Activated naive CD4-positive, alpha-beta T cell treated with anti-CD3 and anti-CD28 coated beads, Interleukin-2, amount 50 U/mL, for 72 hours (primary cell): ENCODE results near the gene PIAS4. TPM values are rescaled to one million over a fixed set of nuclear protein-coding genes. Genes with fewer than 3 reads are reported as not detected.

Source experiments
- ATAC-seq, 2 donors: fragments of 150-1000 bp; cut with Tn5 transposase; 2 replicates each; pipeline ENCODE4 v1.10.0; 2021; ENCODE audit warnings: mild to moderate bottlenecking in 2 of 2, moderate library complexity in 2 of 2
- DNase-seq, 2 donors: peaks; one replicate each; pipeline ENCODE4 v3.0.0; 2021 to 2022; ENCODE audit warnings: low spot score in 2 of 2
- H3K27ac Mint-ChIP-seq, 2 donors: one replicate each; pipeline ENCODE4 v1.8.0; 2022; ENCODE audit warnings: mild to moderate bottlenecking in 2 of 2, mixed read lengths in 2 of 2
- H3K36me3 Mint-ChIP-seq, 2 donors: one replicate each; pipeline ENCODE4 v1.8.0; 2022; ENCODE audit warnings: mixed read lengths in 2 of 2
- H3K9me3 Mint-ChIP-seq, 2 donors: one replicate each; pipeline ENCODE4 v1.8.0; 2022; ENCODE audit warnings: mixed read lengths in 2 of 2
- total RNA-seq, 2 donors: library from RNA; stranded (reverse); gene quantifications; one replicate each; pipeline ENCODE4 v1.2.3, GENCODE V29; 2022

The PIAS4 gene
- total RNA-seq, 2 donors from 2014 or later = 28.0 to 30.6 TPM

- peak overlapping the region in 1 of 2 donors; percentile 25 for H3K27ac Mint-ChIP-seq
- no peaks in the 10 kb centered on the region for H3K9me3 Mint-ChIP-seq
- H3K36me3 Mint-ChIP-seq = no peaks in the 10 kb centered on the region
- ATAC-seq = peak; percentile 19 to 27
- no peak for DNase-seq
Observed at GRCh38 chr19:4042064-4042730, 34.7 kb downstream of the PIAS4 start.

- H3K36me3 Mint-ChIP-seq = no peaks in the 10 kb centered on the region
- no peak for DNase-seq
- peak overlapping the region in 1 of 2 donors; percentile 25 for H3K27ac Mint-ChIP-seq
- H3K9me3 Mint-ChIP-seq = no peaks in the 10 kb centered on the region
- ATAC-seq = peak in 1 of 2 donors; percentile 17
Observed at GRCh38 chr19:4042731-4043082, 35.2 kb downstream of the PIAS4 start.

GRCh38 chr19:4043401-4043800 lies 35.9 kb downstream of the PIAS4 start:
- Mint-ChIP-seq H3K27ac (no peak overlapping the region), H3K9me3 (no peaks in the 10 kb centered on the region), H3K36me3 (no peaks in the 10 kb centered on the region)
- ATAC-seq (no peak), DNase-seq (no peak)

DNA sequence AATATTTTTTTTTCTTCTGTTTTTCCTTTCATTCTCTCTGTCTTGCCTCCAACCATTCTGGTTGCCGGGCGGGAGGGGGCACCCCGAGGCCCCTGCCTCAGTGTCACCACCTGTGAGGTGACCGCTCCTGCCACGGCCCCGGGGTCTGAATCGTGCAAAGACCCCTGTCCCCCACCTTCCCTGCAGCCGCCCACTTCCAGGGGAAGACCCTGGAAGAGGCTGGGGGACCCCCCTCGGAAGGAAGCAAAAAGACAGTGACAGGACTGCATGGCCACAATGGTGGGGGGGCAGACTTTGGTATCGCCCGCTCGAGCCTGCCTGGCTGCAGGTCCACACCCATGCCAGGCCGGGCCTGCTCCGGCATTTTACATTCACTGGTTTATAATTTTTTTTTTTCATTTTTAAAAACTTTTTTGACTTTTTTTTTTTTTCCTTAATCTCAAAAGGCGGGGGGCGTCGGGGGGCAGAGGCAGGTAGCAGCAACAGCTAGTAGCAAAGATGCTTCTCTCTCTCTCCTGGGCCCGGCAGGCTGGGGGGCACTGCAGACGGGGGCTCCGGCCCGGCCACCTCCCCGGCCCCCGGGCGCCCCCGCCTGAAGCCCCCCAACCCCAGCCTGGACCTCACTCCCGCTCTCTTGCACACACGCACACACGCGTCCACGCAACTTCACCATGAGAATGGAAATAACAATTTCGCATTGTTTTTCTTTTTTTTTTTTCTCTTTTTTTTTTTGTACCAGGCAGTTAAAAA lies 36.6 kb downstream of the PIAS4 start:
- ATAC-seq (no peak), DNase-seq (no peak)
- H3K36me3 Mint-ChIP-seq = no peaks in the 10 kb centered on the region
- H3K9me3 Mint-ChIP-seq = no peaks in the 10 kb centered on the region
- H3K27ac Mint-ChIP-seq = no peak overlapping the region

GRCh38 chr19:4044990-4045465 lies 37.5 kb downstream of the PIAS4 start:
- no peak for ATAC-seq
- H3K27ac Mint-ChIP-seq = no peak overlapping the region
- H3K9me3 Mint-ChIP-seq = no peaks in the 10 kb centered on the region
- no peak for DNase-seq
- no peaks in the 10 kb centered on the region for H3K36me3 Mint-ChIP-seq

GRCh38 chr19:4045597-4046361 lies 38.2 kb downstream of the PIAS4 start:
- Mint-ChIP-seq H3K9me3 (no peaks in the 10 kb centered on the region), H3K27ac (no peak overlapping the region), H3K36me3 (peaks cover 0 to 4% of the 10 kb centered on the region in 2 donors)
- ATAC-seq (no peak), DNase-seq (no peak)

DNA sequence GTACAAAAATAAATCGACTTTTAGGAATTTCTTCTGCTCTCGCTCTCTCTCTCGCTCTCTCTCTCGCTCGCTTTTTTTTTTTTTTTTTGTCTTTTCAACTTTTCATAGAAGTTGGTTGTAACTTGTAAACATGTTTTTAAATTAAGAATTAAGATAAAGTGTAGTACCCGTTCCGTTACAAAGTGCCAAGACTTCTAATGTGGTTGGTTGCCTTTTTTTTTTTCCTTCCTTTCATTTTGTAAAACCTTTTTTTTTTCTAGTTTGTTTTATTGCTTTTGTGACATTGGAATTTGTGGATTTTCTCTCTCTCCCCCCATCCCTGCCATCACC lies 38.8 kb downstream of the PIAS4 start:
- DNase-seq = no peak
- no peaks in the 10 kb centered on the region for H3K9me3 Mint-ChIP-seq

DNA sequence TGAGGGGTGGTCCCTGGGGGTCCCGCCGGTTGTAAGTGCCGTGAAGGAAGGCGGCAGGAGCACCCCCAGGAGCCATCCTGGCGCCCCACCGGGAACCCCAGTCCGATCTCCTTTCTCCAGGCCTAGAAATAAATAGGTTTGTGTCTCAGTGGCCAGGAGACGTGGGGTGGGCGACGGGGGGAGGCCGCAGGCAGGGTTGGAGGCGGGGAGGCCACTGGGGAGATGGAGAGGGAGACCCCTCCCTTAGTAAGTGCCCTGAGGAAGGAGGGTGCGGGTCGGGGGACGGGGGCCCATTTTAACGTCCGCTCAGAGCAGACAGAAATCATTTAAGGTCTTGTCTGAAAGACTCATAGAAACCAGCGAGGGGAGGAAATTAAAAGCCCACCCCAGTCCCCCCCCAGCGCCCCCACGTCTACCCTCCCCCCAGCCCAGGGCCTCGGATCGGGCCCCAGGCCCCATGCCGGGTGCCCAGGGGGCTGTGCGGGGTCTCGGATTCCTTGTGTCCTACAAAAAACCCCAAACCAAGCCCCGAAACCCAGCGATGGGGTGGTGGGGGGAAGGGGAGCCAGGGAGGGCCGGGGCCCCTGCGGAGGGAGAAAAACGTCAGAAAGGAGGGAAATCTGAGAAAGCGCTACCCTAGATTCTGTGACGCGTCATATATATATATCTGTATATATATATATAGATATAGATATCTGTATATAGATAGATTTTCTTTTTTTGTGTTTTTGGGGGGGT lies 39.6 kb downstream of the PIAS4 start:
- ATAC-seq = no peak
- Mint-ChIP-seq H3K27ac (no peak overlapping the region), H3K9me3 (no peaks in the 10 kb centered on the region), H3K36me3 (peaks cover 4 to 11% of the 10 kb centered on the region in 2 donors)
- no peak for DNase-seq

More for the DNA sequence above, 38.8 kb downstream of the PIAS4 start:
- H3K27ac Mint-ChIP-seq = peak overlapping the region in 1 of 2 donors; percentile 81
- peaks cover 2 to 9% of the 10 kb centered on the region in 2 donors for H3K36me3 Mint-ChIP-seq
- ATAC-seq = no peak

DNA sequence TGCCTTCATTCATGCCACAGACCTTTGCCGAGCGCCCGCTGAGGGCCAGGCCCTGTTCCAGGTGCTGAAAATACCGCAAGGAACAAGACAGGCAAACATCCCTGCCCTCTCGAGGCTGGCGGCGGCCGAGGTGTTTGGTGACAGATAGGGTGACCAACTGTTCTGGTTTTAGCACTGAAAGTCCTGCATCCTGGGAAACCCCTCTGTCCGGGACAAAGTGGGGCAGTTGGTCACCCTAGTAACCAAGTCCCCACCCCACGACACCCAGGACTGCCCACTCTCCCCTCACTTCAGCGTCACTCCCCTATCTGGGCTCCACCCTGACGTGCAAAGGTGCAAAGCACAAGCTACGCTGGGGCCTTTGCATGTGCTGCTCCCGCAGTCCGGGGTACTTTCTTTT lies 41.9 kb downstream of the PIAS4 start:
- peak overlapping the region in 1 of 2 donors; percentile 83 for H3K27ac Mint-ChIP-seq

DNA sequence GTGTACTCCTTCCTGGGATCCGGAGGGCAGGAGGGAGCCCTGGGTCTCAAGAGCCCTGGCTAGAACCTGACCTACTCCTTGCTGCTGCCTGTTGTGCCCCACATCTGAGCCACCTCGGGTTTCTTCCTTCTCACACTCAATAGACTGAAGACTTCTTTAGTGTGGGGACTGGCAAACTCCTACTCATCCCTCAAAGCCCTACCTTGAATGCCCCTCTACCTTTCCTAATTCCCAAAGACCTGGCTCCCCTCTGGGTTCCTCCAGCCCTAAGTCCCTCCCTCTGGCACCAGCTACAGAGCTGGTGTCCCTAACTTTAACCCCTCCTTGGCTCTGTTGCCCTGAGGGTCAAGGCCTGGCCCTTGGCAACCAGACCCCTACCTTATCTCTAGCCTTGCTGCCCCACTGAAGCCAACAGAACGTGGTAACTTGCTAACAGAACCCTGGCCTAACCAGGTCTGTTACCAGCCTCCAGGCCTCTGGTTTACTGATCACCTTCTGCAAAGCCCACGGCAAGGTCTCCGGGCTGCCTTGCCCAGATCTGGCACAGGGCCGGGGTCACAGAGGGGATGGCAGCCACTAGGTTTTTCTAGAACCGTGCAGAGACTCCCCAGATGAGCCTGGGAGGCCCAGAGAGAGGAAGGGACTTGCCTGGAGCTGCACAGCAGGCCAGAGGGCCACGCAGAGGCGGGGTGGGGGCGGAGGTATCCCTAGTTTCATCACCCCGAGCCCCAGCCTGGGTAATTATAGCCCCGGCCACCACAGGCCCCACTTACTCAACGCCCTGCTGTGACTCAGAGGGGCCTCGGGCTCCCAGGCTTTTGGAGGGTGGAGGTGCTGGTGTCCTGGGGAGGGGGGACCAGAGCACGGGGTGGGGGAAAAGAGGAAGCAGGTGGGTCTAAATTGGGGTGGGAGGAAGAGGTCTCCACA lies 43.9 kb downstream of the PIAS4 start:
- peaks cover 17 to 25% of the 10 kb centered on the region in 2 donors for H3K36me3 Mint-ChIP-seq
- DNase-seq = no peak
- H3K9me3 Mint-ChIP-seq = peaks cover 0 to 6% of the 10 kb centered on the region in 2 donors
- peak; percentile 23 to 81 for ATAC-seq
- peak overlapping the region; percentile 78 to 84 for H3K27ac Mint-ChIP-seq

More for the DNA sequence above, 41.9 kb downstream of the PIAS4 start:
- Mint-ChIP-seq H3K9me3 (peaks cover 0 to 6% of the 10 kb centered on the region in 2 donors), H3K36me3 (peaks cover 17 to 25% of the 10 kb centered on the region in 2 donors)
- DNase-seq (no peak), ATAC-seq (no peak)

DNA sequence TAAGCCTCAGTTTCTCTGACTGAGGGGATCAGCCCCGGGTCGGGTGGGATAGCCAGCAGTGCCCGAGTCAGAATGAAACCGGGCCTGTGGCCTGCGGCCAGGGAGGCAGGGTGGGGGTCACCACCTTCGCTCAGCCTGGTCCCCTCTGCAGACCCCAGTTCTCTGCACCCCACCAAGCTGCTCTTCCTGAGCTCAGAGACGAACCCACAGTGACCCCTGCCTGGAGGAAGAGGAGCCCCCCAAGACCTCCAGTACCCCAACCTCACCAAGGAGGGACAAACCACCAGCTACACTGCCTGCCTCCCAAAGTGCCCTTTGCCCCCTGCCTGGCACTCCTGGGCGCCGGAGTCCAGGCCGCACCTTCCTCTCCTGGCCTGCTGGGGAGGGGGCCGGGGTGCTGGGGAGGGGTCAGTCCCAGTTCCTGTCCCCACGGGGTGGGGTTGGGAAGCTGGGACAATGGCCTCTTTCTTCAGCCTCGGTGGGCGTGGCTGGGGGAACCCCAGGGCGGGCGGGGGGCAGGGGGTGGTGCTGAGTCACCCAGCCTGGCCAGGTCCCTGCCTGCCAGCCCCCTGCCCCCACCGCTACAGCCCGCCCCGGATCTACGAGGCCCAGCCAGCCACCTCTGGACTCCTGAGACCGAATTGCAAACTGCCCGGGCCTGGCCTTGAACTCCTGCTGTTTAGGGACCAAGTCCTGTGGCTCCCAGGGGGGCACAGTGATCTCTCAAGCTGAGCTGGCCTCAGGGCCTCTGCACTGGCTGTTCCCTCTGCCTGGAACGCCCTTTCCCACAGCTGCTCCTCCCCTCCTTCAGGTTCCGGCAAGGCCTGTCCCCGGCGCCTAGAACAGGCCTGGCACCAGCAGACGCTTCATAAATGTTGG lies 44.8 kb downstream of the PIAS4 start:
- Mint-ChIP-seq H3K36me3 (peaks cover 17 to 25% of the 10 kb centered on the region in 2 donors), H3K27ac (peak overlapping the region in 1 of 2 donors; percentile 68), H3K9me3 (peaks cover 0 to 6% of the 10 kb centered on the region in 2 donors)
- DNase-seq (no peak), ATAC-seq (no peak)

- no peak for ATAC-seq
- H3K36me3 Mint-ChIP-seq = peaks cover 17 to 25% of the 10 kb centered on the region in 2 donors
- DNase-seq = no peak
- peaks cover 0 to 6% of the 10 kb centered on the region in 2 donors for H3K9me3 Mint-ChIP-seq
- peak overlapping the region in 1 of 2 donors; percentile 29 for H3K27ac Mint-ChIP-seq
Observed at GRCh38 chr19:4052993-4053422, 45.5 kb downstream of the PIAS4 start.

GRCh38 chr19:4053423-4054324 lies 46.1 kb downstream of the PIAS4 start:
- DNase-seq (no peak), ATAC-seq (no peak)
- Mint-ChIP-seq H3K9me3 (peaks cover 0 to 6% of the 10 kb centered on the region in 2 donors), H3K27ac (peak overlapping the region in 1 of 2 donors; percentile 29), H3K36me3 (peaks cover 17 to 25% of the 10 kb centered on the region in 2 donors)
